ENCODE results near the gene GAL3ST2.

DNA sequence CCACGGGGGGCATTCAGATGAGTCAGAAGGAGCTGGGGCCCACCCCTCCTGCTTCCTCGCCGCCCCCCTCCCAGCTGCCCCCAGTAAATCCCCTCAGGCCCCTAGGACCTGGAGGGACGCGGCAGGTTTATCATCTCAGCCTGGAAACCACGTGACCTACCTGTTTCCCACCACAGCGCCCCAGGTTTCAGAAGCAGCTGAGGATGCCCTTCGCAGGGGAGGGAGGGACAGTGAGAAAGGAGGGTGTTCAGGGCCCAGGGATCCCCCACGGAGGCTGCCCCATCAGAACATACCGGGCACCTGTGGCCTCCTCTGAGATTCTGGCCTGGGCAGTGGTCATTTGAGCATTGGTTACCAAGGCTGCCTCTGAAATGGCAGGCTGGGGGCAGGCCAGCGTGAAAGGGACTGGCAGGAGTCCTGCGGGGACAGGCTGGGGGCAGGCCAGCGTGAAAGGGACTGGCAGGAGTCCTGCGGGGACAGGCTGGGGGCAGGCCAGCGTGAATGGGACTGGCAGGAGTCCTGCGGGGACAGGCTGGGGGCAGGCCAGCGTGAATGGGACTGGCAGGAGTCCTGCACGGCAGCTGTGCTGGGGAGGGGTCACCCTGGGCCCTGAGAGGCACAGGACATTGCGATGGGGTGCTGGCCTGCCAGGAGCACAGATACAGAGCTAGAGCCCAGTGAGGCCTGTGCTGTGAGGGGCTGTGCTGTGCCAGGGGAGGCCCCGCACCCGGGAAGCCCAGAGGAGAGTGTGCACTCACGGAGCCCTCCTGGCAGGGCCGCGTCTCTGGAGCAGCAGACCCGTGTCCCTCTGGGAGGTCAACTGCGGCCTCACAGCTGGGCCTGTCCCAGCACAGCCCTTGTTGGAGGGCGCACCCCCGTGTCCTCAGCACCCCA is 33.9 kb downstream of the GAL3ST2 start:
- no peak for TF ChIP-seq CTCF (IDR thresholded peaks at IDR 0.05 in 4 of 5, conservative IDR thresholded peaks at IDR 0.05 in 1 of 5)
- TF ChIP-seq POLR2A (IDR thresholded peaks at IDR 0.05), result no peak

Measured in gastrocnemius medialis (tissue), 4 donors.